ENCODE measurements around the gene GGT6. TPM values are rescaled to one million over a fixed set of nuclear protein-coding genes. Genes with fewer than 3 reads are reported as not detected.

The GGT6 gene
- polyA plus RNA-seq, 12 donors = 0.11 to 6.4 (median 0.34) TPM; not detected in 5

Other genes with a start within 250 kb of the GGT6 start
- 100 to 1,000 TPM in 2 of 12 donors, 10 to 100 TPM in 10; 54.8 to 106 (median 84.0) TPM for gene UBE2G1, start 193.9 kb downstream of the GGT6 start, polyA plus RNA-seq (ENCODE audit: insufficient read length in 12 of 12)
- gene SPNS3, start 126.6 kb downstream of the GGT6 start, polyA plus RNA-seq (ENCODE audit: insufficient read length in 12 of 12) = 1 to 10 TPM in 1 of 12 donors, under 1 TPM in 9, not detected in 2; 0.12 to 1.7 (median 0.41) TPM
- gene SPNS2, start 61.7 kb downstream of the GGT6 start, polyA plus RNA-seq (ENCODE audit: insufficient read length in 12 of 12) = 10 to 100 TPM in 2 of 12 donors, 1 to 10 TPM in 9, not detected in 1; 3.7 to 20.1 (median 6.2) TPM
- 10 to 100 TPM in 11 of 12 donors, not detected in 1; 22.4 to 77.3 (median 29.3) TPM for gene MYBBP1A, start 5.2 kb downstream of the GGT6 start, polyA plus RNA-seq (ENCODE audit: insufficient read length in 12 of 12)
- gene SMTNL2, start 24.0 kb upstream of the GGT6 start, polyA plus RNA-seq (ENCODE audit: insufficient read length in 12 of 12) = 100 to 1,000 TPM in 5 of 12 donors, 10 to 100 TPM in 6, not detected in 1; 48.5 to 198 (median 98.3) TPM
- gene ALOX15, start 81.1 kb upstream of the GGT6 start, polyA plus RNA-seq (ENCODE audit: insufficient read length in 12 of 12) = 1 to 10 TPM in 2 of 12 donors, under 1 TPM in 8, not detected in 2; 0.19 to 2.0 (median 0.41) TPM
- 10 to 100 TPM in 11 of 12 donors, not detected in 1; 26.2 to 56.6 (median 28.7) TPM for gene PELP1, start 143.6 kb upstream of the GGT6 start, polyA plus RNA-seq (ENCODE audit: insufficient read length in 12 of 12)
- gene ARRB2, start 150.1 kb upstream of the GGT6 start, polyA plus RNA-seq (ENCODE audit: insufficient read length in 12 of 12) = 10 to 100 TPM in 11 of 12 donors, not detected in 1; 14.4 to 42.1 (median 18.9) TPM
- gene MED11, start 170.9 kb upstream of the GGT6 start, polyA plus RNA-seq (ENCODE audit: insufficient read length in 12 of 12) = 10 to 100 TPM in 11 of 12 donors, not detected in 1; 15.7 to 30.1 (median 16.5) TPM
- gene ZMYND15, start 179.3 kb upstream of the GGT6 start, polyA plus RNA-seq (ENCODE audit: insufficient read length in 12 of 12) = under 1 TPM in 10 of 12 donors, not detected in 2; 0.08 to 0.68 (median 0.26) TPM
- gene CXCL16, start 179.4 kb upstream of the GGT6 start, polyA plus RNA-seq (ENCODE audit: insufficient read length in 12 of 12) = 10 to 100 TPM in 1 of 12 donors, 1 to 10 TPM in 9, not detected in 2; 3.6 to 10.6 (median 4.4) TPM
- under 1 TPM in 1 of 12 donors, not detected in 11; 0.43 TPM for gene TM4SF5, start 211.3 kb upstream of the GGT6 start, polyA plus RNA-seq (ENCODE audit: insufficient read length in 12 of 12)
- 10 to 100 TPM in 1 of 12 donors, 1 to 10 TPM in 8, under 1 TPM in 1, not detected in 2; 0.86 to 10.1 (median 5.1) TPM for gene VMO1, start 225.8 kb upstream of the GGT6 start, polyA plus RNA-seq (ENCODE audit: insufficient read length in 12 of 12)
- 1 to 10 TPM in 1 of 12 donors, under 1 TPM in 9, not detected in 2; 0.35 to 1.1 (median 0.51) TPM for gene GLTPD2, start 228.4 kb upstream of the GGT6 start, polyA plus RNA-seq (ENCODE audit: insufficient read length in 12 of 12)
- 100 to 1,000 TPM in 1 of 12 donors, 10 to 100 TPM in 10, not detected in 1; 54.7 to 102 (median 94.2) TPM for gene PSMB6, start 235.6 kb upstream of the GGT6 start, polyA plus RNA-seq (ENCODE audit: insufficient read length in 12 of 12)
- gene PLD2, start 246.6 kb upstream of the GGT6 start, polyA plus RNA-seq (ENCODE audit: insufficient read length in 12 of 12) = 10 to 100 TPM in 11 of 12 donors, not detected in 1; 19.6 to 47.2 (median 24.1) TPM

Data from muscle of arm (tissue), 12 donors.